ENCODE data around the gene ENPP7.

Gene ENPP7

GRCh38 chr17:79732804-79733691 lies 2.3 kb downstream of the ENPP7 start:
- no peak for DNase-seq

GRCh38 chr17:79733692-79734070 lies 2.9 kb downstream of the ENPP7 start:
- no peak for DNase-seq

GRCh38 chr17:79735096-79735495 lies 4.4 kb downstream of the ENPP7 start:
- DNase-seq: no peak

GRCh38 chr17:79737046-79737921 lies 6.5 kb downstream of the ENPP7 start:
- no peak for DNase-seq

GRCh38 chr17:79737922-79738578 lies 7.3 kb downstream of the ENPP7 start:
- DNase-seq: no peak

- no peak for DNase-seq
Observed at GRCh38 chr17:79738643-79739042, 7.9 kb downstream of the ENPP7 start.

- DNase-seq: no peak
Observed at GRCh38 chr17:79739148-79740062, 8.7 kb downstream of the ENPP7 start.

- DNase-seq: no peak
Observed at GRCh38 chr17:79740413-79740812, 9.7 kb downstream of the ENPP7 start.

GRCh38 chr17:79741401-79741750 lies 10.6 kb downstream of the ENPP7 start:
- DNase-seq: no peak

GRCh38 chr17:79741751-79742588 lies 11.2 kb downstream of the ENPP7 start:
- DNase-seq: no peak

GRCh38 chr17:79742589-79742918 lies 11.8 kb downstream of the ENPP7 start:
- no peak for DNase-seq

- DNase-seq: no peak
Observed at GRCh38 chr17:79742951-79743476, 12.3 kb downstream of the ENPP7 start.

GRCh38 chr17:79743614-79744013 lies 12.9 kb downstream of the ENPP7 start:
- DNase-seq: no peak

- no peak for DNase-seq
Observed at GRCh38 chr17:79745641-79746105, 14.9 kb downstream of the ENPP7 start.

- no peak for DNase-seq
Observed at GRCh38 chr17:79746889-79747507, 16.3 kb downstream of the ENPP7 start.

- no peak for DNase-seq
Observed at GRCh38 chr17:79747508-79748294, 17.0 kb downstream of the ENPP7 start.

GRCh38 chr17:79748295-79749099 lies 17.8 kb downstream of the ENPP7 start:
- no peak for DNase-seq

GRCh38 chr17:79749156-79749815 lies 18.5 kb downstream of the ENPP7 start:
- DNase-seq: peak; percentile 47
